Suprapubic skin (tissue), 4 donors: ENCODE results near the gene FBXL19.

ENCODE experiments used
- EP300 ChIP-seq: sonication (generic); formaldehyde crosslinking; IDR thresholded peaks from one replicate; pipeline ENCODE4 v1.6.1; 2017; ENCODE audit warnings: antibody characterized with exemption
- POLR2A ChIP-seq, 2 donors: fragments of 450-650 bp; IDR thresholded peaks; one replicate each; pipeline ENCODE4 v1.6.1; 2017; ENCODE audit warnings: antibody characterized with exemption in 2 of 2, mild to moderate bottlenecking in 2 of 2, moderate library complexity in 2 of 2
- POLR2AphosphoS5 ChIP-seq, 3 donors: sonication (generic); formaldehyde crosslinking; IDR thresholded peaks; one replicate each; pipeline ENCODE4 v1.6.1; 2017; ENCODE audit warnings: antibody characterized with exemption in 3 of 3
- TF ChIP-seq, protein P1 (sequence below), 2 donors: fragments of 200-600 bp in 1 of 2; fragments of 450-650 bp in 1 of 2; sonication (generic) in 1 of 2; IDR thresholded peaks; one replicate each; pipeline ENCODE4 v1.5.1; 2016 to 2019; ENCODE audit warnings: antibody characterized with exemption in 2 of 2, mild to moderate bottlenecking in 1 of 2, moderate library complexity in 1 of 2

DNA sequence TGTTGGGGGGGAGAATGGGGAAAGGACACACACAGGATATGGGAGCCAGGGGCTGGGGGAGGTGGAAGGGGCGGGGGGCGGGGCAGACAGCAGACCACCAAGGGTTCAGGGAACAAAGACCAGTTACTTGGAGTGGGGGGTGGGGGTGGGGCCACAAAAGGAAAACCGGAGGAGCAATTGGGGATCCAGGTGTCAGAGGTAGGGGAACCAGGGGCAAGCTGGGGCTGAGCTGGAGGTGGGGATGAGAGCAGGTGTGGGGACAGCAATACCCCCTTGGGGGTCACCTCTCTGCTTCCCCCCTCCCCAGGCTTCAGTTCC is 24.1 kb downstream of the FBXL19 start:
- TF ChIP-seq, protein P1, sequence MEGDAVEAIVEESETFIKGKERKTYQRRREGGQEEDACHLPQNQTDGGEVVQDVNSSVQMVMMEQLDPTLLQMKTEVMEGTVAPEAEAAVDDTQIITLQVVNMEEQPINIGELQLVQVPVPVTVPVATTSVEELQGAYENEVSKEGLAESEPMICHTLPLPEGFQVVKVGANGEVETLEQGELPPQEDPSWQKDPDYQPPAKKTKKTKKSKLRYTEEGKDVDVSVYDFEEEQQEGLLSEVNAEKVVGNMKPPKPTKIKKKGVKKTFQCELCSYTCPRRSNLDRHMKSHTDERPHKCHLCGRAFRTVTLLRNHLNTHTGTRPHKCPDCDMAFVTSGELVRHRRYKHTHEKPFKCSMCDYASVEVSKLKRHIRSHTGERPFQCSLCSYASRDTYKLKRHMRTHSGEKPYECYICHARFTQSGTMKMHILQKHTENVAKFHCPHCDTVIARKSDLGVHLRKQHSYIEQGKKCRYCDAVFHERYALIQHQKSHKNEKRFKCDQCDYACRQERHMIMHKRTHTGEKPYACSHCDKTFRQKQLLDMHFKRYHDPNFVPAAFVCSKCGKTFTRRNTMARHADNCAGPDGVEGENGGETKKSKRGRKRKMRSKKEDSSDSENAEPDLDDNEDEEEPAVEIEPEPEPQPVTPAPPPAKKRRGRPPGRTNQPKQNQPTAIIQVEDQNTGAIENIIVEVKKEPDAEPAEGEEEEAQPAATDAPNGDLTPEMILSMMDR (IDR thresholded peaks at IDR 0.05), result no peak
- TF ChIP-seq POLR2AphosphoS5 (IDR thresholded peaks at IDR 0.05) (no peak), POLR2A (IDR thresholded peaks at IDR 0.05) (no peak), EP300 (no peak)
